ENCODE measurements around the gene LPP.

GRCh38 chr3:188693435-188693834 lies 539.5 kb downstream of the LPP start:
- no peak for TF ChIP-seq CTCF (IDR thresholded peaks at IDR 0.05; ENCODE audit: insufficient read depth, low read depth, low read length)
- TF ChIP-seq EZH2 (IDR thresholded peaks at IDR 0.05; ENCODE audit: insufficient read depth, low read length) = no peak
